ENCODE results near the gene ALS2CL.

GRCh38 chr3:46660543-46661523 is 32.6 kb downstream of the ALS2CL start:
- TF ChIP-seq CTCF (IDR thresholded peaks at IDR 0.05) (no peak), POLR2A (IDR thresholded peaks at IDR 0.05) (no peak), EP300 (IDR thresholded peaks at IDR 0.05) (no peak)
